Hematopoietic multipotent progenitor cell treated with erythropoietin and hydrocortisone succinate and interleukin-3 and kit ligand, for 17 days (in vitro differentiated cells): ENCODE results near the gene CTSZ.
"Not testable (repeated sequence)": the region's sequence is repeated elsewhere in the genome, so short reads cannot be mapped to it uniquely, and the experiment has no call there.

Source experiments
- DNase-seq: peaks from one replicate; pipeline ENCODE4 v3.0.0-alpha.2; 2015; ENCODE audit warnings: low spot score

CTSZ gene

DNA sequence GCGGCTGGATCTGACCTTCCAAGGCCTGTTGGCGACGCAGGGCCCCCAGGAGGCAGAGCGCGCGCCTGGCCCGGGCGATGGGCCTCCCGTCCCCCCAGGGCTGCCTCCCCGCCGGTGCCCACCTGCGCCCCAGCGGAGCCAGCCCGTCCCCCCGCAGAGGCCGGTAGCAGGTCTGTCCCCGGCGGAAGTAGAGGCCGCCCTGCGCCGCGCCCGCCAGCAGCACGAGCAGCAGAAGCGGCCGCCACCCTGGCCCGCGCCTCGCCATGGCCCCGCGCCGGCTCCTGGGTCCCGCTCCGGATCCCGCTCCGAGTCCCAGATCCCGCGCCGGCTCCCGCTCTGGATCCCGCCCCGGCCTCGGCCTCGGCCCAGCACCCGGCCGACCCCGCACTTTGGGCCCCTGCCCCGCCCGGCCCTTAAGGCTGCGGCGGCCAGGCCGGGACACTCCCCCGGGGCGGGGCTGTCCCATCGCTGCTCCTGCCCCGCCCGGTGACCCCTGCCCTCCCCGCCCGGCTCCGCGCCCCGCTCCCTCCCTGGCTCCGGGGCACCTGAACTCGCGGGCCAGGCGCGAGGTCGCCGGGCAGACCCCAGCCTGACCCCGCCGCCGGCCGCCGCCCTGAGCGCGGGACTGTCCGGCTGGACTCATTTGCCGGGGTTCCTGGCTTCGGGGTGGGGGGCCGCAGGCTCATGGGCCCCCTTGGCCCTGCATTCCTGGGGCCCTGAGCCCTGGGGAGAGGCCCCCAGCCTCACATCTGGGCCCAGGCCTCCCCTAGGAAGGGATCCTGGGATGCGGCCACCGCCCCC lies at the start of gene CTSZ:
TSS of gene CTSZ (minus strand) at position 391 of the 801 bp plus-strand sequence. CDS start at position 265, 126 bp downstream.
- peak; percentile 51 for DNase-seq

DNA sequence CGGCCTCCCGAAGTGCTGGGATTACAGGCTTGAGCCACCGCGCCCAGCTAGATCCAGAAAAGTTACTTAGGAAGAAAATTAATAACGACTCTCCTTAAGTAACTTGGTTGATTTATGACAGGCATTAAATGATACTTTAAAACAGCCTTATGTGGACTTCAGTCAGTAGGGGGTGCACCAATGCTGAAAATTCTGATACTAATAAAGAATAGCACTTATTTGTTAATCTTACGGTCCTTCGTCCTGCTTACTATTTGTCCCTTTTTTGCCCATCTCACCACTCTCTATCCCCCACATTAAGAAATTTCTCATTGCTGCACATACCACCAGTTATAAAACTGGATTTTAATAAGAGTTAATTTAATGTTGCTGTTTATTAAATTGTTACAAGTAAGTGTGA lies 48.2 kb upstream of the CTSZ start:
- no peak for DNase-seq

DNA sequence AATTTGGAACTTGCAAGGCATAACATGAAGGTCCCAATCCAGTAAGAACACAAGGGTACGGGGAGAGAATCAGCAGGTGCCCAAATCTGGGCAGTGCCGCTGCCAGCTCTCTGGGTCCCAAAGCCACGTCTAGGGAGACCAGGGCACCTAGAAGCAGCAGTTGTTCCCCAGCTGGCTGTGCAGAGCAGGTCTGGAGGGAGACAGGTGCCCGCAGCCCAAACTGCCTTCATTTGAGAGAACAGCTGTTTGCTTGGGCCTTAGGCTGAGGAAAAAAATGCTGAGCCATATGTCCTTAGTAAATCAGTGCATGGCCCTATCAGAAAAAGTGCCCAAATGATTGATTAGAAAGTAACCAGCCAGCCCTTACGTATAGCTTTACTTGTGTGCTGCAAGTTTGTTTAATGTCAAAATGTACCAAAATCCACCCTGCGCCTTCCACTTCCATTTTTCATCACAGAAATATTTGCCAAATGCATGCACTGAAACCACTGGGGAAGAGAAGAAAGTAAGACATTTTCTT lies 44.7 kb upstream of the CTSZ start:
- DNase-seq, result no peak

DNA sequence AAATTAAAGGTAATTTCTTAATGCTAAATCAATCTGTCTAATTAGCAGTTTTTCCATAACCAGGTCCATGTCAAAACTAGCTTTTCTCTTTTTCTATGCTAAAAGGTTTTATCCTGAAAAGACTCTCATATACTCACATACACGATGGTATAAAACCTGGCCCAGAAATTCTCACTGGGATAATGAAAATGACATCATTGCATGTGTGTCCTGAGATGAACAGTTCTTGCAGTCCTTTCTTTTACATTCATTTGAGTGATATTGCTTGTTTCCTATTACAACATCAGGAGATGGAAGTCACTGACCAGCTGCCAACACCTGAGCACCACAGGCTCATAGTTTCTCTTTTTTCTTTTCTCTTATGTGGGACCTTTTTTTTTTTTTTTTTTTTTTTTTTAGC lies 43.4 kb upstream of the CTSZ start:
- DNase-seq, result no peak

DNA sequence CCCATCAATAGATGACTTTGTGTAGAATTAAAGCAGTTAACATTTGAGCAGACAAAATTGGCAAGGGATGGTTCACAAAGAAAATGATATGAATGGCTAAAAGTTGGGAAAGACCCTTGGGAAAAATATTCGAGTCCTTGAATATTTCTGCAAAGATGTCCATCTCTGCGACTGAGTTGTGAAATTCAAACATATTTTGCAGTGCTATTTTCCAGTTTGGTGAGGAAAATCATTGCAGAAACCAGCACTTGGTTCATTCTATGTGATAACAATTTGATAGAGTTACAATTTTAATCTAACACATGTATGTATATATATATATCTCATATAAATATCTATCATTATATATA lies 41.6 kb upstream of the CTSZ start:
- DNase-seq, result no peak

DNA sequence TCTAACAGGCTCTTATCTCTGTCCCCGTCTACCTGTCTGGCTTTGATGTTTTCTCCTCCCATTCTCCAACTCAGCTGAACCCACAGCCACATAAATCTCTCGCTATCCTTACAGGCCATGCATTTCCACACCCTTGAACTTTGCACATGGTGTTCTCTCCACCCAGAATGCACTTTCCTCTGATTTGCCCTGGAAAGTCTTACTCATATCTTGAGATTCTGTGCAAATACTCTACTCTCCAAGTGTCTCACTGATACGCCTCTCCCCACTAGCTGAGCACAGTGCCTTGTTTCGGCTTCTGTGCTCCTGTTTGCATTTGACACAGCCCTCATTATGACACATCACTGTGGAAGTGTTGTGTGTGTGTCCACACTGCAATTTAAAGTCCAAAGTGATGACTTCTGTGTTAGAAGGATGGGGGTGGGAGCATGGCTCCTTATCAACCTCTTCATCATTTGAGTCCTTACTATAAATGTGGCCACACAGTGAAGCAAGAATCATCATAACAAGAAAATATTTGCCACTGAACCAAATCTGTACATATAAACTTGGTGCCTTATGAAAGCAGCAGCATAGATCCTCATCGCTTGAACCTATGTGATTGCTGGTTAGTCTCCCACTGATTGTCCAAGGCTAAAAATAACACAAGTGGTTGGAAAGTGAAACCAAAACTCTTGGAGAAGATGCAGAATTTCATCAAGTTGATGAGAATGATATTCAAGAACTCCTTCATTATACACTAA lies 41.1 kb upstream of the CTSZ start:
- no peak for DNase-seq

DNA sequence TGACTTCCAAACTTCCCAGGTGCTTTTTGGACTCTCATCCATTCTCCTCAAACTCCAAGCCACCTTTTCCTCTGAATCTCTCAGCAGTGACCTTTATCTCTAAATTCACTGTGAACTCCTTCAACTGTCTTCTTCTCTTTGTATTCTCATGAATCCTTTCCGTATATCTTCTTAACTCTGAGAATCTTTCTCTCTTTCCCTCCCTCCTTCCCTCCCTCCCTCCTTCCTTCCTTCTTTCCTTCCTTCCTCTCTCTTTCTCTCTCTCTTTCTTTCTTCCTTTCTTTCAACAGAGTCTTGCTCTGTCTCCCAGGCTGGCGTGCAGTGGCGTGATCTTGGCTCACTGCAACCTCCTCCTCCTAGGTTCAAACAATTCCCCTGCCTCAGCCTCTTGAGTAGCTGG lies 39.8 kb upstream of the CTSZ start:
- DNase-seq, result no peak

DNA sequence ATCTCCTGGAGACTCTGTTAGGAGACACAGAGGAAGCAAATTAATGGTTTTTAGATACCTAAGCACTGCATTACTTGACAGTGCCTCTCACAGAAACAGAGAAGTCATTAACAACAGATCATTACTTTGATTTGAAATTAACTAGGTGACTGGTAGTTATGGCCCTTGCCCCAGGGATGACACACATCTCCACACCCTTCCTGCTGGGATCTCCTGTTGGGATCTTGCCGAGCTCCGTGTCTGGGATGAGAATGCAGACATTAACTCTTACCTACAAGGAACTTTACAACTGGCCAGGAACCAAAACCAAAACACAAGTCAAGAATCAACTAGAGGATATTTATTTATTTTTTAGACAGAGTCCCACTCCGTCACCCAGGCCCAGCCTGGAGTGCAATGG lies 37.7 kb upstream of the CTSZ start:
- DNase-seq, result no peak

DNA sequence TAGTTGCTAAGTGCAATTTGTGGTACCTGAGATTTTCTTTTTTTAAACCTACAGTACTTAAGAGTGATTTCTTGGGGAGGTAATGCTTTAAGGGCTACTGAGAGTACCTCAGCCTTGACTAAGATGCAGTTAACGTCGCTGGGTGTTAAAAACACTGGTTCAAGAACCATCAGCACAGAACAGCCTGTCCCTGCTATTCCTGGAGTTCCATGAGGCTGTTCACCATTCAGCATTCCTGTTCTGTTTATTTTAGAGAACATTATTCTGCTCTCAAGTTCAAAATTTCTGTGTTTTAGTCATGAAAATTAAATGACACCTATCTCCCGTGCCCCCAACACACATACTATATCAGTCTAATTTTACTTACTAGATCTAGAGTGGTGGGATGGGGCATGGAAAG lies 37.2 kb upstream of the CTSZ start:
- no peak for DNase-seq

DNA sequence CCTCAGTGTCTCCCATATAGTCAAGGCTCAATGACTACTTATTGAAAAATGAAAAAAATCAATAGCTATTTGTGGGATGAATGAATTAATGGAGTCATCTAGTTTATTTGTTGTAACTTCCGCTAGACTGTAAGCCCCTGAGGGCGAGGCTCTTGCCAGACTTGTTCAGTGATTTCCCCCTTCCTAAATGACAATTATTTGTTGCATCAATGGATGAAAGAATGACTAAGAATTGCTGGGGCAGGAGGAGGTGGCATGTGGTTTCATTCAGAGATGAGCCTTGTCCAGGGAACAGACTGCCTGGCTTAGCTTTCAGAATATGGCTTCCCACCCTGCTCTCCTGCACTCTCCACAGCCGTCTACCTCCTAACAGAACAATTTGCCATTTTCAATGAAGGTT lies 36.6 kb upstream of the CTSZ start:
- DNase-seq, result no peak

DNA sequence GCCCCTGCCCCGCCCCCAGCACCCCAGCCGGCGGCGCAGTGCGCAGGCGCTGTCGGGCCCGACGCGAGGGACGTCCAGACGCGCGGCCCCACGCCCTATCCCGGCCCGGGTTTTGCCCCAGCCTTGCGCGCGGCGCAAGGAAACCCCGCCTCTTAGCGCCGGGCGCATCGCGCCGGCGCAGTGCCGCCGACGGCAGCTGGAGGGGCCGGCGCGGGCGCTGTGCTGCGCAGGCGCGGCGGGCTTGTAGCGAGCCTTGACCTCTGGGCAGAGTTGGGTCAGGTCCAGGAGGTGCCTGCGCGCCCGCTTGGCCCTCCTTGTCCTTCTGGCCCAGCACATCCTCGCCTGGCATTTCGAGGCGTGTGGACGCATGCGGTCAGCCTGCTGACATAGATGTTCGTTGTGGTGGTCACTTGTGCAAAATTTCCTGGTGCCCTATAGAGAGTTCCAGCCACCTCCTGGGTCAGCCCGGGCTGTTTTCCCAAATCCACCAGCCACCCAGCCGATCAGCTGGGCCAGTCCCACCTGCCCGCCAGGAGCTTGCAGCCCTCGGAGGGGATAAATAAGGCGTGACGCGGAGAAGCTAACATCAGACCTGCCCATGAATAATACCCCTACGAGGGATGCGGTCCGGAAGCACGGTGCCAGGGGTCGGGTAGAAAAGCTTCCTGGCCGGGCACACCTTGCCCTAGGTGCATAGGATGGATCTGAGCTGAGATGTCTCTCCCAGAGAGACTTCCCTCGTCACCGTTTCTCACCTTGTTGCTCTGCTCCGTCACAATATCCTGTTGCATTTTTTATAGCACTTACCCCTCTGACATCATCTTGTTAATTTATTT lies 36.0 kb upstream of the CTSZ start:
- peak; percentile 97 for DNase-seq

DNA sequence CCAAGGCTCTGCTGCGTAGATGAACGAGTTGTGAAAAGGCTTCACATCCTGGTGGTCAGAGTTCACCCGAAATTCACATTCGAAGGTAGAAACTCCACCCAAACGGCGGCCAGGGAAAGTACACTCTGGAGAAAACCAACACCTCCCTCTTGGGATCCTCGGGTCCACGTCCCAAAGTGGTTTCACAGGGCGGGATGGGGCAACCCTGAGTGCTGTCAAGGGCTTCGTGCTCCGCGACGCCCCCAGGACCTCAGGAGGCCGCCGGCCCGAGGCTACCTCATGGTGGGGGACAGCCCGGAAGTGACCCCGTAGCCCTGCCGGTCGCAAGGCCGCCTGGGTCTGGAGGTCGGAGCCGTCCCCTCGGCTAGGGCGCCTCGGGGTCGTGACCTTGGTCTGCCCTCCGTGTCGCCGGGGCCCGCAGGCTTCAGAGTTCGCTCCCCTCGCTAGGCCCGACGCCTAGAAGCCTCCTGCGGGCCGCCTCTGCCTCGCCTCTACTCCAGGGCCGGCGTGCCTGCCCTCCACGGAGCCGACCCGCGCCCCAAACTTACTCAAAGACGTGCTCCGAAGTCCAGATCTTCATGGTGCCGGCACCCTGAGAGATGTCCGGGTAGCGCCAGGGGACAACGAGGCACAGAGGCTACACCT lies 35.2 kb upstream of the CTSZ start, which contains the start of gene PRELID3B:
TSS of gene PRELID3B (minus strand) at position 636 of the 645 bp plus-strand sequence. CDS start at position 580, 56 bp downstream.
- peak; percentile 49 for DNase-seq

DNA sequence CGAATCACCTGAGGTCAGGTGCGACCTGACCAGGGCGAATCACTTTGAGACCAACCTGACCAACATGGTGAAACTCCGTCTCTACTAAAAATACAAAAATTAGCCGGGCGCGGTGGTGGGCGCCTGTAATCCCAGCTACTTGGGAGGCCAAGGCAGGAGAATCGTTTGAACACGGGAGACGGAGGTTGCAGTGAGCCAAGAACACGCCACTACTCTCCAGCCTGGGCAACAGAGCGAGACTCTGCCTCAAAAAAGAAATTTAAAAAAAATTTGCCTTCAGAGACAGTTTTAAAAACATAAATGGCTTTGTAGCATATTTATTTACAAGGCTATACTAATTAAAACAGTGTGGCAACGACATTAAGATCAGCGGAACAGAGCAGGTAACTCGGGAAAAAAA lies 34.4 kb upstream of the CTSZ start:
- DNase-seq, result not testable (repeated sequence)

DNA sequence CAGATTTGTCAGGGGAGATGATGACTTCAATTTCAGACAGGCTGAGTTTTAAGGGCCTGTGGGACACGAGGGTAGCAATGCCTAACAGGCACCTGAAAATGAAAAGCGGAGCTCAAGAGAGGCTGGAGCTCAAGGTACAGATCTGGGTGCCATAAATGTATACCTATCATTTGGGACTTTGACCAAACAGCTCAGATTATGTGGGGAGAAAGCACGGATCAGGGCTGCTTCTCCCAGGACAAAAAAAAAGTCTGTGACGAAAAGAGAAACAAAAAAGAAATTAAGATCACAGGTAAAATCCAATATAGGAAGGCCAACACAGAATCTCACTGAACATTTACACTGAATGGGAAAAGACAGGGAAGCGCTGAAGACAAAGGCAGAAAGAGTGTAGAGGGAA lies 33.6 kb upstream of the CTSZ start:
- DNase-seq, result no peak

DNA sequence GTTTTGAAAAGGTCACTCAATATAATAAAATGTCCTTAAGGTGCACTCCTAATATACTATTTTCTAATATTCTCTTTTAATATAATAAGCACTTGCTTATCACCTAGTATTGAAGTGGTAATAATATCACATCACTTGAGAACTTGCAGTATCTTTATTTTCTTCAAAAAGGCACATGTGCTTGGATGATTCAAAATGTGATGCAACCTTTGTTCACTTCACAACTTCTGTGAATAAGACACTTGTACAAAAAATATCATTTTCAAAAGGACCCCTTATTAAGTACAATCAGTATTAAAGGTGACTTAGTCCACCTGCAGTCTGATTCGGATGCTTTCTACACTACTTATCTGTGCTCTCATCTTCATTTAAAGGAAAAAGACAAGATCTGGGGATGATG lies 32.2 kb upstream of the CTSZ start:
- DNase-seq, result no peak

DNA sequence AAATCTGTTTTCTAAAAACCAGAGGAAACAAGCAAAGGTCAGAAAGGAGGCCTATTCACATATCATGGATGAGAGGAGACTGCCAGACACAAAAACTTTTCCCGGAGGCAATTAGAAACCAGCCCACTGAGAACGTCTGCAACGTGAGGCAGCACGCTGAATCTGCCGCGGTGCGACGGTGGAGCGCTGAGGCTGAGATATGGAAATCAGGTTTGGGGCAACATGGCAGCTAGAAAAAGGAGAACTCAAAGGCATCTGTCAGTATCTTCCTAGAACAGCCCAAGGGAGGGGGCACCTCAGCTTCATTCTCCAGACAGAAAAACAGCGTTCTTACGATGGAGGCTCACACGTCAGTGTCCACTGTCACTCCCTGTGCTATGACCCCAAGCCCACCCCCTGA lies 30.3 kb upstream of the CTSZ start:
- DNase-seq, result no peak

DNA sequence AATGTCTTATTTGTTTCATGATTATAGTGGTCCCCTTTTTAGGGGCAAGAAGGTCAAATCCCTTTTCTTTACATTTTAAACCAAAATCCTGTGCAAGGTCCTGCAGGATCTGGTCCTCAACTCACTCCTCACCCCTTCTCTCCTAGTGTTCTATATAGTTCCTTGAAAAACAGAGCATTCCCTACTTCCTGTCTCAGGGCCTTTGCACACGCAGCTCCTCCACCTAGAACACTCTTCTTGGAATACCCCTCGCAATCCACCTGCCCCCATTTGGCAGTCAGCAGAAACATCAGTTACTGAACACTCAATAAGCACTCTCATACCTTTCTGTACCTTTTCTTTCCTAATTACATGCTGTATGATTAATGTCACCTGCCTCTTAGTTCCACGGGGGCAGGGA lies 28.3 kb upstream of the CTSZ start:
- DNase-seq, result no peak

DNA sequence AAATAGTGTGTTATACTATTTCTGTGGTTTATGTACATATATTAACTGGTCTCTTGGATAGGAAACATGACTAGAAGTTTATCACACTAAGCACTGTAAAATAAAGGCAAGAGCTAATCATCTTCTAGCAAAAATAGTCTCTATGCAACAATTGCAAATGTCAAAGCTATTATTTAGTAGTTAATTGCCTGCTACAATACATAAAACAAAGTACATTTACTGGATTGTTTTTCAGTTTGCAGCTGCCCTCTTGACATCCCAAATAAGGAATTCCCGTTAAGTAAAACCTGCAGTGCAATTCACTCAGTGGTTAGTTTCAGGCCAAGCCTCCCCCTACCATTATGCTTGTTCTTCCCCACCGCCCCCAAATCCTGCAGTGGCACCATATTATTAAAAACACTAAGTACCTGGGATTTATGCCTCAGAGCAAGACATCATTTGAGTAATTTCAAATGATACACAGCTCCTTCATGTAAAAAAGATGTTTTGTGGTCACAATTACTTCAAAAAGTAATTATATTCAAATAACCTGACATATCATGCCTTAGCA lies 26.6 kb upstream of the CTSZ start:
- no peak for DNase-seq

DNA sequence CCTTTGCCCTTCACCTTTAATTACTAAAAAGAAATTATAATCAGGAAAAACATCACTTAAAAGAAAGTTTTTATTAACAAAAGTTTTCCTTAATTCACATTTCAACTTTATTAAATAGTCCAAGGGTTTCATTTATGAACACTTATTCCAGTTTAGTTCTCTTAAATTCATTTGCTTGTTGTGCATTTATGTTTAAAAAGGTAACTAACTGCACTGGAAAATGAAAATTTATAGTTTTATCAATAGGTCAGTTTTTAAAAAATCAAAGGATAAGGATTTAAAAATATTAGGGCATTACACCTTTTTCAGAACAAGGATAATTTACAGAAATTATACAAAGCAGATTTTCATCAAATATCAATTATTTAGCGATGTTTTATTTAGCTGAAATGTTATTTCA lies 26.0 kb upstream of the CTSZ start:
- no peak for DNase-seq

DNA sequence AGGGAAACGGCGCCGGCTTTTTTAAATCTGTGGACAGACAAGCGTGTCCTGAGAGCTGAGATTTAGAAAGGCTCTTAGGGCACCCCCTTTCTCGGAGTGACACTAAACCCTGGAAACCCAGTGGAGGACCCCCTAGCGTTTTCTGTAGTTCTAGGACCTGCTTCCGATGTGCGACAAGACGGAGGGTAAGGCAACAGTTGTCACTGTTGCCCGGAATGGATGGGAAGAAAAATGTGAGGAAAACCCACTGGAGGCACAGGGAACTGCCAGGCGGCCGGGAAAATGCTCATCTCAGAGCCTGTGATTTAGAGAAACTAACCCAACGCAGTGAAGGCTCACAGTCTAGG lies 25.6 kb upstream of the CTSZ start:
- no peak for DNase-seq

DNA sequence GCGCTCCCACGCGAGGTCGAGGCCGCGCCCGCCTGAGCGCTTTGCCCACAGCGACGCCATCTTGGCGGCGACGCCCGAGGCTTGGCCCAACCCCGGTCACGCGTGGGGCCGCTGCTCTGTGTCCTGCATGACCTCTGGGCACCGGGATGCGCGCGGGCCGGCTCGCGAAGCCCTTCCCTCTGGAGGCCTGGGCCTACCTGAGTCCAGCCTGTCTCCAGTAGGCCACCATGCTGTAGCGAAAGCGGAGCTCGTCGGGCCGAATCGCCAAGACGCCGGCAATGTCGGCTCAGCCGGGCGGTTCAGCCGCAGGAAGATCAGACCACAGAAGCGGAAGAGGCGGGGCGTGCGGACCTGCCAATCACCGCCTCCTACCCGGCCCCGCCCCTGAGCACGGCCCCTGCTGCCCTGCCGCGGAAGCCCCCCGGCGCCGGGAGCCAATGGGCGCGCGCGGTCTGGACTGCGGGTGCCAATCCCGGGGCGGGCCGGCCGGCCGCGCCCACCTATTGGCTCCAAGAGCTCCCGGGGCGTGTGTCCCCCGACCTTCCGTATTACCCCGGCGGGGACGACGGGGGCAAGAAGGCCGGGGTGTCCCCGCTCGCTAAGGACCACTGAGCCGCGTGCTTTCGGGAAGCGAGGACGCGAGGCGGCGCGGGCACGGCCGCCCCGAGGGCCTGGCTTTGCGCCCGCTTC lies 25.1 kb upstream of the CTSZ start, which contains the start of gene ATP5F1E:
TSS of gene ATP5F1E (minus strand) at position 313 of the 690 bp plus-strand sequence. CDS start at position 229, 84 bp downstream.
- peak; percentile 92 for DNase-seq
